OCI-LY1 (cell line): Measurements from ENCODE around the gene C19orf47.

Experiments used
- CTCF ChIP-seq: fragments of 200-600 bp; sonication (generic), shearing (Covaris generic); IDR thresholded peaks from 2 replicates; pipeline ENCODE4 v1.5.1; 2017; ENCODE audit warnings: mild to moderate bottlenecking, antibody characterized with exemption, low read length, moderate library complexity, mixed read lengths
- EZH2 ChIP-seq: fragments of 200-600 bp; sonication (generic), shearing (Covaris generic); IDR thresholded peaks from 2 replicates; pipeline ENCODE4 v1.8.0; 2017; ENCODE audit warnings: borderline replicate concordance, mixed run types, mild to moderate bottlenecking, antibody characterized with exemption, low read length, moderate library complexity, mixed read lengths

- TF ChIP-seq CTCF = no peak
- no peak for TF ChIP-seq EZH2
These were observed 43.9 kb upstream of the C19orf47 start for GRCh38 chr19:40392123-40392522.
